Adipocyte (in vitro differentiated cells): ENCODE data around the gene RRAGC.

Experiments
- DNase-seq: peaks from one replicate; pipeline ENCODE4 v3.0.0-alpha.2; 2015; ENCODE audit warnings: low read depth
- H3K27me3 ChIP-seq: replicated peaks from 2 replicates; pipeline ENCODE4 v1.7.0; 2013; ENCODE audit warnings: mild to moderate bottlenecking, low read length, moderate library complexity; ENCODE audit not compliant: control insufficient read depth, insufficient read depth
- H3K36me3 ChIP-seq: 2 replicates; pipeline ENCODE4 v1.7.0; 2013; ENCODE audit warnings: low read length, mild to moderate bottlenecking, moderate library complexity; ENCODE audit not compliant: control insufficient read depth, insufficient read depth, severe bottlenecking
- H3K4me1 ChIP-seq: 2 replicates; pipeline ENCODE4 v1.7.0; 2013; ENCODE audit warnings: mild to moderate bottlenecking, low read length, moderate library complexity; ENCODE audit not compliant: control insufficient read depth, insufficient read depth
- H3K4me3 ChIP-seq: 2 replicates; pipeline ENCODE4 v1.7.0; 2013; ENCODE audit warnings: mild to moderate bottlenecking, low read length, moderate library complexity
- H3K9ac ChIP-seq: 2 replicates; pipeline ENCODE4 v1.7.0; 2013; ENCODE audit warnings: mild to moderate bottlenecking, low read length, moderate library complexity
- H3K9me3 ChIP-seq: 2 replicates; pipeline ENCODE4 v1.7.0; 2013; ENCODE audit warnings: mild to moderate bottlenecking, low read length, moderate library complexity; ENCODE audit not compliant: control insufficient read depth

The RRAGC gene

GRCh38 chr1:38885092-38885491 is 25.5 kb upstream of the RRAGC start:
- H3K4me1 ChIP-seq = peaks cover 7% of the 10 kb centered on the region
- no peak overlapping the region for H3K4me3 ChIP-seq
- no peaks in the 10 kb centered on the region for H3K27me3 ChIP-seq
- H3K9ac ChIP-seq = no peak overlapping the region
- no peaks in the 10 kb centered on the region for H3K9me3 ChIP-seq
- DNase-seq = no peak
- peaks cover 7% of the 10 kb centered on the region for H3K36me3 ChIP-seq

- Histone ChIP-seq H3K36me3 (peaks cover 2% of the 10 kb centered on the region), H3K4me1 (no peaks in the 10 kb centered on the region), H3K4me3 (no peak within 1 kb of the TSS), H3K9me3 (no peaks in the 10 kb centered on the region), H3K27me3 (no peaks in the 10 kb centered on the region), H3K9ac (no peak within 1 kb of the TSS)
- DNase-seq = no peak
These were observed 21.9 kb upstream of the RRAGC start, which contains the start of gene GJA9 for GRCh38 chr1:38881487-38881886. TSS of gene GJA9 (minus strand) at chr1:38881587. CDS start at chr1:38876098, 5,489 bp downstream.

GRCh38 chr1:38875811-38876210 is 16.2 kb upstream of the RRAGC start:
- peaks cover 4% of the 10 kb centered on the region for H3K36me3 ChIP-seq
- H3K9me3 ChIP-seq = no peaks in the 10 kb centered on the region
- H3K4me1 ChIP-seq = peaks cover 22% of the 10 kb centered on the region
- no peak for DNase-seq
- H3K27me3 ChIP-seq = no peaks in the 10 kb centered on the region
- no peak overlapping the region for H3K4me3 ChIP-seq
- H3K9ac ChIP-seq = no peak overlapping the region

- Histone ChIP-seq H3K9me3 (no peaks in the 10 kb centered on the region), H3K4me3 (peak within 1 kb of the TSS; percentile 93), H3K9ac (peak within 1 kb of the TSS; percentile 98)
These were observed 13.7 kb upstream of the RRAGC start, which contains the start of gene MYCBP for GRCh38 chr1:38873027-38873969. TSS of gene MYCBP (minus strand) at chr1:38873348. CDS start at chr1:38873305, 43 bp downstream.

GRCh38 chr1:38872401-38873026 is 12.9 kb upstream of the RRAGC start:
- Histone ChIP-seq H3K4me1 (peaks cover 26% of the 10 kb centered on the region), H3K4me3 (peak overlapping the region; percentile 93), H3K36me3 (peaks cover 4% of the 10 kb centered on the region), H3K9me3 (no peaks in the 10 kb centered on the region), H3K9ac (peak overlapping the region; percentile 98), H3K27me3 (no peaks in the 10 kb centered on the region)
- DNase-seq = peak; percentile 51

More at GRCh38 chr1:38873027-38873969, 13.7 kb upstream of the RRAGC start, which contains the start of gene MYCBP:
- no peaks in the 10 kb centered on the region for H3K27me3 ChIP-seq
- H3K4me1 ChIP-seq = peaks cover 26% of the 10 kb centered on the region
- DNase-seq = peak; percentile 96
- peaks cover 4% of the 10 kb centered on the region for H3K36me3 ChIP-seq

- H3K9ac ChIP-seq = no peak overlapping the region
- peaks cover 26% of the 10 kb centered on the region for H3K4me1 ChIP-seq
- H3K27me3 ChIP-seq = no peaks in the 10 kb centered on the region
- H3K36me3 ChIP-seq = peaks cover 11% of the 10 kb centered on the region
- no peak overlapping the region for H3K4me3 ChIP-seq
- H3K9me3 ChIP-seq = no peaks in the 10 kb centered on the region
- DNase-seq = no peak
These were observed 11.4 kb upstream of the RRAGC start for GRCh38 chr1:38870996-38871395.

GRCh38 chr1:38867208-38867607 is 7.6 kb upstream of the RRAGC start:
- no peak for DNase-seq
- no peaks in the 10 kb centered on the region for H3K27me3 ChIP-seq
- no peak overlapping the region for H3K4me3 ChIP-seq
- peaks cover 44% of the 10 kb centered on the region for H3K4me1 ChIP-seq
- H3K36me3 ChIP-seq = peaks cover 11% of the 10 kb centered on the region
- no peak overlapping the region for H3K9ac ChIP-seq
- H3K9me3 ChIP-seq = no peaks in the 10 kb centered on the region

- Histone ChIP-seq H3K27me3 (no peaks in the 10 kb centered on the region), H3K4me1 (peaks cover 50% of the 10 kb centered on the region), H3K36me3 (peaks cover 8% of the 10 kb centered on the region), H3K9me3 (no peaks in the 10 kb centered on the region), H3K4me3 (no peak overlapping the region), H3K9ac (no peak overlapping the region)
- DNase-seq = no peak
These were observed 5.6 kb upstream of the RRAGC start for GRCh38 chr1:38865112-38865715.

GRCh38 chr1:38860454-38860795 is 853 bp upstream of the RRAGC start:
- peaks cover 15% of the 10 kb centered on the region for H3K36me3 ChIP-seq
- peaks cover 64% of the 10 kb centered on the region for H3K4me1 ChIP-seq
- peak; percentile 27 for DNase-seq
- no peaks in the 10 kb centered on the region for H3K27me3 ChIP-seq
- peak overlapping the region; percentile 98 for H3K9ac ChIP-seq
- H3K9me3 ChIP-seq = no peaks in the 10 kb centered on the region
- H3K4me3 ChIP-seq = peak overlapping the region; percentile 98

GRCh38 chr1:38858833-38859560 is 575 bp downstream of the RRAGC start:
- peaks cover 64% of the 10 kb centered on the region for H3K4me1 ChIP-seq
- H3K27me3 ChIP-seq = no peaks in the 10 kb centered on the region
- peak overlapping the region; percentile 93 for H3K9ac ChIP-seq
- peaks cover 25% of the 10 kb centered on the region for H3K36me3 ChIP-seq
- DNase-seq = peak; percentile 70
- peak overlapping the region; percentile 96 for H3K4me3 ChIP-seq
- no peaks in the 10 kb centered on the region for H3K9me3 ChIP-seq
